Activated T-cell treated with anti-CD3 and anti-CD28 coated beads, Interleukin-2, amount 50 U/mL, for 24 hours (primary cell): ENCODE measurements around the gene PNKD.
A peak's percentile ranks its signal among the peaks of the same experiment; 100 is the strongest.
"Not testable (repeated sequence)": the region's sequence is repeated elsewhere in the genome, so short reads cannot be mapped to it uniquely, and the experiment has no call there.

Experiments
- DNase-seq: peaks from one replicate; pipeline ENCODE4 v3.0.0-alpha.2; 2020
- H3K27ac Mint-ChIP-seq: 2 replicates; pipeline ENCODE4 v1.8.0; 2020; ENCODE audit warnings: mild to moderate bottlenecking, mixed read lengths
- H3K27me3 Mint-ChIP-seq: 2 replicates; pipeline ENCODE4 v1.8.0; 2020; ENCODE audit warnings: mixed read lengths
- H3K36me3 Mint-ChIP-seq: 2 replicates; pipeline ENCODE4 v1.8.0; 2020; ENCODE audit warnings: low read depth, mixed read lengths
- H3K4me1 Mint-ChIP-seq: 2 replicates; pipeline ENCODE4 v1.8.0; 2020; ENCODE audit warnings: low read depth, mixed read lengths
- H3K4me3 Mint-ChIP-seq: 2 replicates; pipeline ENCODE4 v1.8.0; 2020; ENCODE audit warnings: mild to moderate bottlenecking, moderate library complexity, mixed read lengths
- H3K9me3 Mint-ChIP-seq: 2 replicates; pipeline ENCODE4 v1.8.0; 2020; ENCODE audit warnings: mixed read lengths

PNKD gene

GRCh38 chr2:218262237-218262600 is 8.1 kb upstream of the PNKD start:
- Mint-ChIP-seq H3K4me1 (peaks cover 36% of the 10 kb centered on the region), H3K36me3 (peaks cover 51% of the 10 kb centered on the region), H3K27me3 (no peaks in the 10 kb centered on the region), H3K4me3 (no peak overlapping the region), H3K9me3 (no peaks in the 10 kb centered on the region), H3K27ac (peak overlapping the region; percentile 18)
- DNase-seq, result no peak

- Mint-ChIP-seq H3K27me3 (no peaks in the 10 kb centered on the region), H3K27ac (peak overlapping the region; percentile 85), H3K4me1 (peaks cover 35% of the 10 kb centered on the region), H3K4me3 (no peak overlapping the region), H3K9me3 (no peaks in the 10 kb centered on the region), H3K36me3 (peaks cover 54% of the 10 kb centered on the region)
- no peak for DNase-seq
Measured at GRCh38 chr2:218262631-218263586, 7.4 kb upstream of the PNKD start.

- Mint-ChIP-seq H3K27ac (peak overlapping the region; percentile 85), H3K27me3 (no peaks in the 10 kb centered on the region), H3K4me1 (peaks cover 33% of the 10 kb centered on the region), H3K4me3 (no peak overlapping the region), H3K9me3 (no peaks in the 10 kb centered on the region), H3K36me3 (peaks cover 56% of the 10 kb centered on the region)
- DNase-seq, result no peak
Measured at GRCh38 chr2:218263817-218264641, 6.3 kb upstream of the PNKD start.

- H3K4me1 Mint-ChIP-seq, result peaks cover 37% of the 10 kb centered on the region
- H3K4me3 Mint-ChIP-seq, result no peak overlapping the region
- no peak for DNase-seq
- H3K27ac Mint-ChIP-seq, result peak overlapping the region; percentile 62
- H3K36me3 Mint-ChIP-seq, result peaks cover 66% of the 10 kb centered on the region
- no peaks in the 10 kb centered on the region for H3K9me3 Mint-ChIP-seq
- H3K27me3 Mint-ChIP-seq, result no peaks in the 10 kb centered on the region
Measured at GRCh38 chr2:218264773-218265561, 5.4 kb upstream of the PNKD start.

- no peaks in the 10 kb centered on the region for H3K9me3 Mint-ChIP-seq
- no peaks in the 10 kb centered on the region for H3K27me3 Mint-ChIP-seq
- DNase-seq, result no peak
- peak overlapping the region; percentile 62 for H3K27ac Mint-ChIP-seq
- peaks cover 37% of the 10 kb centered on the region for H3K4me1 Mint-ChIP-seq
- no peak overlapping the region for H3K4me3 Mint-ChIP-seq
- peaks cover 69% of the 10 kb centered on the region for H3K36me3 Mint-ChIP-seq
Measured at GRCh38 chr2:218265626-218266025, 4.7 kb upstream of the PNKD start.

GRCh38 chr2:218266316-218266979 is 3.9 kb upstream of the PNKD start:
- H3K27ac Mint-ChIP-seq, result peak overlapping the region; percentile 62
- H3K4me3 Mint-ChIP-seq, result no peak overlapping the region
- H3K36me3 Mint-ChIP-seq, result peaks cover 73% of the 10 kb centered on the region
- no peaks in the 10 kb centered on the region for H3K9me3 Mint-ChIP-seq
- H3K4me1 Mint-ChIP-seq, result peaks cover 44% of the 10 kb centered on the region
- DNase-seq, result no peak
- no peaks in the 10 kb centered on the region for H3K27me3 Mint-ChIP-seq

GRCh38 chr2:218267259-218267658 is 3.1 kb upstream of the PNKD start:
- H3K4me3 Mint-ChIP-seq, result no peak overlapping the region
- DNase-seq, result no peak
- H3K27ac Mint-ChIP-seq, result peak overlapping the region; percentile 56
- H3K4me1 Mint-ChIP-seq, result peaks cover 53% of the 10 kb centered on the region
- no peaks in the 10 kb centered on the region for H3K9me3 Mint-ChIP-seq
- H3K27me3 Mint-ChIP-seq, result no peaks in the 10 kb centered on the region
- peaks cover 80% of the 10 kb centered on the region for H3K36me3 Mint-ChIP-seq

GRCh38 chr2:218270721-218271486 is 585 bp downstream of the PNKD start:
- Mint-ChIP-seq H3K36me3 (peaks cover 80% of the 10 kb centered on the region), H3K4me3 (peak overlapping the region; percentile 90), H3K9me3 (no peaks in the 10 kb centered on the region), H3K27ac (peak overlapping the region; percentile 97), H3K4me1 (peaks cover 43% of the 10 kb centered on the region), H3K27me3 (no peaks in the 10 kb centered on the region)
- DNase-seq, result no peak

GRCh38 chr2:218271487-218271797 is 1.1 kb downstream of the PNKD start:
- H3K9me3 Mint-ChIP-seq, result no peaks in the 10 kb centered on the region
- H3K27me3 Mint-ChIP-seq, result no peaks in the 10 kb centered on the region
- DNase-seq, result no peak
- H3K4me1 Mint-ChIP-seq, result peaks cover 41% of the 10 kb centered on the region
- peaks cover 80% of the 10 kb centered on the region for H3K36me3 Mint-ChIP-seq
- H3K4me3 Mint-ChIP-seq, result peak overlapping the region; percentile 90
- H3K27ac Mint-ChIP-seq, result peak overlapping the region; percentile 97

- H3K4me3 Mint-ChIP-seq, result peak overlapping the region; percentile 90
- no peak for DNase-seq
- H3K27ac Mint-ChIP-seq, result peak overlapping the region; percentile 97
- peaks cover 80% of the 10 kb centered on the region for H3K36me3 Mint-ChIP-seq
- no peaks in the 10 kb centered on the region for H3K9me3 Mint-ChIP-seq
- H3K27me3 Mint-ChIP-seq, result no peaks in the 10 kb centered on the region
- H3K4me1 Mint-ChIP-seq, result peaks cover 39% of the 10 kb centered on the region
Measured at GRCh38 chr2:218271865-218272530, 1.7 kb downstream of the PNKD start.

GRCh38 chr2:218272531-218273212 is 2.4 kb downstream of the PNKD start:
- H3K36me3 Mint-ChIP-seq, result peaks cover 80% of the 10 kb centered on the region
- H3K9me3 Mint-ChIP-seq, result no peaks in the 10 kb centered on the region
- no peaks in the 10 kb centered on the region for H3K27me3 Mint-ChIP-seq
- DNase-seq, result peak; percentile 82
- peak overlapping the region; percentile 97 for H3K27ac Mint-ChIP-seq
- peak overlapping the region; percentile 29 for H3K4me3 Mint-ChIP-seq
- peaks cover 32% of the 10 kb centered on the region for H3K4me1 Mint-ChIP-seq

- not testable (repeated sequence) for H3K9me3 Mint-ChIP-seq, DNase-seq, H3K27me3 Mint-ChIP-seq, H3K4me3 Mint-ChIP-seq
- Mint-ChIP-seq H3K27ac (peak overlapping the region; percentile 76), H3K36me3 (peaks cover 84% of the 10 kb centered on the region), H3K4me1 (peaks cover 31% of the 10 kb centered on the region)
Measured at GRCh38 chr2:218273214-218273907, 3.0 kb downstream of the PNKD start.
